Measurements from ENCODE around the gene OCRL.

Gene OCRL

DNA sequence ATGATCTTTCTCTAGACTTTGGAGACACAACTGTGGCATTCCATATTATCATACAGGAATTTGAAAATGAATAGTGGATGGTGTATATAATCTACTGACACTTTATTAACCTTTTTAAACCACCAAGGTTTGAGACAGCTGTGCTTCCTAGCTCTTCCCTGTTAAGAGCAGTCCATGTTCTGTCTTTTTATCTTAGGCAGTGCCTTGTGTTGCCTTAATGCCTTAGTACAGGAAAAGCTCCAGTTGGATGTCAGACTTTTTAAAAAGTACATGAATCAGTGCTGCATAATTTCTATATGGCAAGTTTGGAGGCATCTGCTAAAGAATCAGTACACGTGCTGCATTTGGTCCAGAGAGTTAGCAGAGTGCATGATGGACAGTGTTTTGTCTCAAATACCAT, 45.1 kb downstream of the OCRL start:
- no peak for DNase-seq (ENCODE audit: low spot score)

DNA sequence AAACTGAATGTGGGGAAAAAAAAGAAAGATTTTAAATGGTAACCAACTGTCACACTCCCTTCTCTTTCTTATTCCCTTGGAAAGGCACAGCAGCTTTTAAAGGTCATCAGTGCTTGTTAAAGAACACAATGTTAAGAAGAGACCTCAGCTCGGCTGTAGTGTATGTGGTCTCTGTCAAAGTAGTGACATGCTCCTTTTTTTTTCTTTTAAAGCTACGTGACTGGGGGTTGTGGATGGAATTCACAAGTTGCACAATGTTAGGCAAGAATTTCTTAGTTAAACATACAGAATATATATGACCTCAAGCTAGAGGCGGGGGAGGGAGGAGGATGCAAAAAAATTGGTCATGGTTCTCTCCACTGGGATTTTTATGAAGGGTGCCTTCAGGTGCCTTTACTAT, 45.6 kb downstream of the OCRL start:
- DNase-seq (ENCODE audit: low spot score): no peak

GRCh38 chrX:129586446-129586845, 46.4 kb downstream of the OCRL start:
- no peak for DNase-seq (ENCODE audit: low spot score)

- no peak for DNase-seq (ENCODE audit: low spot score)
Measured at GRCh38 chrX:129590596-129590995, 50.5 kb downstream of the OCRL start.

GRCh38 chrX:129593137-129593536, 53.1 kb downstream of the OCRL start:
- DNase-seq (ENCODE audit: low spot score): no peak

GRCh38 chrX:129594781-129595180, 54.7 kb downstream of the OCRL start:
- no peak for DNase-seq (ENCODE audit: low spot score)

GRCh38 chrX:129596077-129596476, 56.0 kb downstream of the OCRL start:
- DNase-seq (ENCODE audit: low spot score): no peak

DNA sequence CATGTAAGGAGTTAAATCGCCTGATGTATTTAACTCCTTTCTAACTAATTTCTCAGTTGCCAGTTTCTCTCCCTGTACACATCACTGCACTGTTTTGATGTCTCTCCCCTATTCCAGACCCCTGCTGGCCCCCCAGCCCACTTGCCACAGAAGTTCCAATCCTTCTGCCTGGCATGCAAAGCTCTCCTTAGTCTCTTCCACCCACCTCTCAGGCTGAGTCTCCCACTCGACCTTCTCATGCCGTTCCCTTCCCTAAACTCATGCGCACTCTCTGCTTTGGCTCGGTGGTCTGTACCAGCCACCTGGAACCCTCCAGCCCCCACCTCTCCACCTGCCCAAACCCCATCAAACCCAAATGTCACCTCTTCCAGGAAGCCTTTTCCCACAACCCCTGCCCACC, 57.8 kb downstream of the OCRL start:
- no peak for DNase-seq (ENCODE audit: low spot score)

DNA sequence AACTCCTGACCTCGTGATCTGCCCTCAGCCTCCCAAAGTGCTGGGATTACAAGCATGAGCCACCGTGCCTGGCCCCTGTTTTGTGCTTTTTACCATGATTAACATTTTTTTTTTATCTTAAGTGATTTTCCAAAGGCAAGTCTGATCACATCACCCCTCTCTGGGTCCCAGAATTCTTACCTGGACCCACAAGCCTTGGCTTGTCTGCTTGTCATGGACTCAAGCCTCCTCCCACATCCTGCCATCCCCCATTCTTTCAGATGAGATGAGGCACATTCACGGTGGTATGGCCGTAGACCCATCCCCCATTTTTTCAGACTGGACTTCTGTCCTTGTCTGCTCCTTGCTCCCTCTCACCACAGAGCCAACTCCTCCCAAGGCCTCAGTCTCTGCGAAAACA, 59.4 kb downstream of the OCRL start:
- no peak for DNase-seq (ENCODE audit: low spot score)

DNA sequence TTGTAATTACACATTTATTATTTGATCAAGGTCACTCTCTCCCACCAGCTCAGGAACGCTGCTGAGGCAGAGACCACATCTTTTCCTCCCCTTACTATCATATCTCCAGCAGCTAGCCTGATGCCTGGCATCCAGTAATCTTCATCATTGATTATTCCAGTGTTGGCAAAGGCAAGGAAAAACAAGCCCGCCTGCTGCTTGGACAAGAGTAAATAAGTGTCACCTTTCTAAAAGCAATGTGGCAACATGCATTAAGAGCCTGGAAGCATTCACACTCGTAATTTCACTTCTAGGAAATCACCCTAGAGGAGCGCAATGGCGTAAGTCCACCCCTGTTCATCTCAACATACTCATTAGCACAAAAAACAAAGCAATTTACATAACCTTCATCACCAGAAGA, 59.9 kb downstream of the OCRL start:
- DNase-seq (ENCODE audit: low spot score): no peak

DNA sequence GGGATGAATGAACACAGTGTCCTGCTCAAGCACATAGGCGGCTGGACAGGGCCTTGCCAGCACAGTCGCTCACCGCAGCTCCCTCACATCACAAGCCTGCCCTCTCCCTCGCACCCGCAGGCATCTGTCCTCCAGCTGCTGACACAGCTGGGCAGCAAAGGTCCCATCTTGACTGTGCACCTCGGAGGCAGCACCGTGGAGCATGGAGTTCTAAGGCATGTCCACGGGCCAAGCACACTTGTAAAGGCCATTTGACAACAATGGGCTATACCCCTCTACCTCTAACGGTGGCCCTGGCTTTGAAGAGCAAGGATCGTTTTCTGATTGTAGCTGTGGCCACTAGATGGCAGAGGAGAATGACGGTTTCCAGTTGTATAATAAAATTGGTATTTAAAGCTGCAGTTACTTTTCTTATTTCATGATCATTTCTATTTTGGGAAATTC, 60.9 kb downstream of the OCRL start:
- DNase-seq (ENCODE audit: low spot score): peak; percentile 32

- peak; percentile 72 for DNase-seq (ENCODE audit: low spot score)
Measured at GRCh38 chrX:129606918-129607317, 66.9 kb downstream of the OCRL start.

GRCh38 chrX:129608496-129608895, 68.4 kb downstream of the OCRL start:
- DNase-seq (ENCODE audit: low spot score): no peak

DNA sequence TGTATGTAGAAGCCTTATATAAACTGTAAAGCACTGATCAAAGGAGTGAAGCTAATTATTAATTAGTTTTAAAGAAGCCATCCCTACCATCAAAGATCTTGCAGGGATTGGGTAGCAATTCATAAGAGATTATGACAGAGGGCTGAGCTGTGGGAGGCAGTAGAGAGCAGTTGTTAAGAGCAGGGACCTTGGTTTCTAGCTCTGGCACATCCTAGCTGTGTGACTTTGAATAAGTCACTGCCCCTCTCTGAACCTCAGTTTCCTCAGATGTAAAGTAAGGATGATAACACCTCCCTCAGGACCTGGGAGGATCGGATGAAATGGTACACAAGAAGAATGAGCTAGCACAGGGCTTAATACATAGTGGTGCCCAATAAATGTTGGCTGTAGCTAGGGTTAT, 69.3 kb downstream of the OCRL start:
- no peak for DNase-seq (ENCODE audit: low spot score)

GRCh38 chrX:129612396-129612795, 72.3 kb downstream of the OCRL start:
- no peak for DNase-seq (ENCODE audit: low spot score)

DNA sequence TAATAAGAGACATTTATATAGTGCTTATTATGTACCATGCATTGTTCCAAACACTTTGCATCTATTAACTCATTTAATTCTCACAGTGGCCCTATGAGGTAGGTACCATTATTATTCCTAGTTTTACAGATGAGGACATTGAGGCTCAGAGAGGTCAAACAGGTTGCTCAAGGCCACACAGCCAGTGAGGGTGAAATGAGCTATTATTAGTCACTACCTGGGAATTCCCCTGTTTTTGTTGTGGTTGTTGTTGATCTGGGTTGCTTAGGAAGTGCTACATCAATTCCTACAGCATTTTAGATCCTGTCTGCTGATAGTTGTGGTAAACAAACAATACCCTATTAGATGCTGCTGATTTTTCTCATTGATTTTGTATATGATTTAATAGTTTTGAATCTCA, 73.5 kb downstream of the OCRL start:
- DNase-seq (ENCODE audit: low spot score): no peak

GRCh38 chrX:129614481-129615255, 74.6 kb downstream of the OCRL start:
- DNase-seq (ENCODE audit: low spot score): no peak

- no peak for DNase-seq (ENCODE audit: low spot score)
Measured at GRCh38 chrX:129617420-129617819, 77.4 kb downstream of the OCRL start.

- DNase-seq (ENCODE audit: low spot score): no peak
Measured at GRCh38 chrX:129618997-129619396, 78.9 kb downstream of the OCRL start.

DNA sequence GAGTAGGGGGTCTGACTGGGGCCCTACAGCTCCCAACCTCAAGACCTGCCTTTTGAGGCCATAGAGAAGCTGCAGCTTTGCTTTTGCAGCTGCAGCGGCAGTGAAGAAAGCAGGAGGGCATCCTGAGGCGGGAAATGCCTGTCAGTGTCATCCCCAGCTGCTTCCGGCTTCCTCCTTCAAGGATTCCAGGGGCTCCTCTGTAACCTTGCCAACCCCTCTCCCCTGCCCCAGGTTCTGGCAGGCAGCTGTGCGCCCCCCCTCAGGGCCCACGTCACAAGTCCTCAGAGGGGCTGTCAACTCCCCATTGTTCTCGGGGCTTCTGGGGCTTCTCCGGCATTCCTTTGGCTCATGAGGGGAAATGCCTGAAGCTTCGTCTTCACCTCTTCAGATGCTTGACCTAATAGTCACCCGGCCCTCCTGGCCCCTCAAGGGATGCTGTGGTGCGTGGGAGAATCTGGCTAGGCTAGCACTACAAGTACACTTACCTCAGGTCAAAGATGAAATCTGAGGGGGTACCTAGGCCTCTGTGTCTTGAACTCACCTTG, 82.8 kb downstream of the OCRL start:
- DNase-seq (ENCODE audit: low spot score): no peak

- no peak for DNase-seq (ENCODE audit: low spot score)
Measured at GRCh38 chrX:129626026-129626425, 86.0 kb downstream of the OCRL start.

DNA sequence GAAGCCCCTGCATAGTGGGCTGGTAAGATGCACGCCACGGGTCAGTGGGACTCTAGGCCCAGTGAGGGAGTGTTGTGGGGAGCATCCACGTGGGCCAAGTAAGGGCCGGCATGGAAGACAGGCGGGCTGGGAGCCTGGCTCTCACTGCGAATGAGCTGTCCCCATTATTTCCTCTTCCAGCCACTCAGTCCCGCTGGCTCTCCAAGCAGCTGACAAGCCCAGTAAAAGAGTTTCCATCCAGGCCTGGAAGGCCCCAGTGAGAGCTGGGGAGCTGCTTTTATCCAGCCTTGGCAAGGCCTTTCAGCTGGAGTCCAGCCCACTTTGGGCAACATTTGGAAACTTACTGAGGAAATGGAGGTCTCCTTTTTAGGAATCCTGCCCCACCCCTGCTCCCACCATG, 89.8 kb downstream of the OCRL start:
- DNase-seq (ENCODE audit: low spot score): no peak

DNA sequence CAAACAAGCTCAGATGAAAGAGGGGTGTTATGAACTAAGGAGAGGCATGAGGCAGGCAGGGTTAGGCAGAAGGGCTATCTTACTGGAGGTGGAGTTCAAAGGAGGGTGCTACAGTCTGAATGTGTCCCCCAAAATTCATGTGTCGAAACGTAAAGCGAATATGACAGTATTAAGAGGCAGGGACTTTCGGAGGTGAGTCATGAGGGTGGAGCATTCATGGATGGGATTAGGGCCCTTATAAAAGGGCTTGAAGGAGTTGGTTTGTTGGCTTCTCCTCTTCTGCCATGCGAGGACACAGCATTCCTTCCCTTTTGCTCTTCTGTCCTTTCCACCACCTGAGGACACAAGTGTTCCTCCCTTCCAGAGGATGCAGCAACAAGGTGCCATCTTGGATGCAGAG, 91.8 kb downstream of the OCRL start:
- no peak for DNase-seq (ENCODE audit: low spot score)

- DNase-seq (ENCODE audit: low spot score): no peak
Measured at GRCh38 chrX:129632443-129632842, 92.4 kb downstream of the OCRL start.
